Hepatocyte (in vitro differentiated cells): ENCODE measurements around the gene UBQLN1.

Experiments used
- CTCF ChIP-seq: fragments of 200-600 bp; sonication (generic); IDR thresholded peaks from 2 replicates; pipeline ENCODE4 v1.5.1; 2016; ENCODE audit warnings: antibody characterized with exemption, mild to moderate bottlenecking; ENCODE audit not compliant: poor library complexity
- EZH2phosphoT487 ChIP-seq: fragments of 200-600 bp; sonication (generic); IDR thresholded peaks from one replicate; pipeline ENCODE4 v1.6.1; 2018; ENCODE audit warnings: antibody characterized with exemption, mild to moderate bottlenecking, low read depth, moderate library complexity; ENCODE audit not compliant: unreplicated experiment, severe bottlenecking

GRCh38 chr9:83681490-83681889 is 26.3 kb downstream of the UBQLN1 start:
- TF ChIP-seq EZH2phosphoT487 (no peak), CTCF (no peak)
